ENCODE measurements around the gene DNAH6. TPM values are rescaled to one million over a fixed set of nuclear protein-coding genes. Genes with fewer than 3 reads are reported as not detected.

Gene DNAH6
- total RNA-seq, 6 experiments from 2014 or later = 0.66 to 2.3 (median 1.3) TPM

DNA sequence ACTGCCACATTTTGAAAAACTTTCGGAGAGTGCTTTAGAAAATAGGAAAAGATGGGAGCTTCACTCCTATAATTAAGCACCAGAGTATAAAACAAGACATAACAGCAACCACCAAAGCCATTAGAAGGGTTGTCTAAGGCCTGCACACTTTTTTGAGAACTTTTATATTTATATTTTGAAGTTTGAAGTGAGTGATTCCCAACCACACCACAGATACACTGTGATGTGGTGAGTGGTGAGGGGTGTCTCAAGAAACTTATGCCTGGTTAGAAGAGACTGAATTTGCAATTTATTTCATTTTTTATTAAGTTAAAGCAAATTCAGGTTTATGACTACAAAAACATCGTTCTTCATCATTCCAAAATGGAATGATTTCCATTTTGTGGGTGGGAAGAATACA, 161.9 kb downstream of the DNAH6 start:
- H3K9me3 ChIP-seq = no peaks in the 10 kb centered on the region
- H3K27me3 ChIP-seq = no peaks in the 10 kb centered on the region
- ATAC-seq = no peak
- no peak overlapping the region for H3K27ac ChIP-seq
- TF ChIP-seq, protein P1, sequence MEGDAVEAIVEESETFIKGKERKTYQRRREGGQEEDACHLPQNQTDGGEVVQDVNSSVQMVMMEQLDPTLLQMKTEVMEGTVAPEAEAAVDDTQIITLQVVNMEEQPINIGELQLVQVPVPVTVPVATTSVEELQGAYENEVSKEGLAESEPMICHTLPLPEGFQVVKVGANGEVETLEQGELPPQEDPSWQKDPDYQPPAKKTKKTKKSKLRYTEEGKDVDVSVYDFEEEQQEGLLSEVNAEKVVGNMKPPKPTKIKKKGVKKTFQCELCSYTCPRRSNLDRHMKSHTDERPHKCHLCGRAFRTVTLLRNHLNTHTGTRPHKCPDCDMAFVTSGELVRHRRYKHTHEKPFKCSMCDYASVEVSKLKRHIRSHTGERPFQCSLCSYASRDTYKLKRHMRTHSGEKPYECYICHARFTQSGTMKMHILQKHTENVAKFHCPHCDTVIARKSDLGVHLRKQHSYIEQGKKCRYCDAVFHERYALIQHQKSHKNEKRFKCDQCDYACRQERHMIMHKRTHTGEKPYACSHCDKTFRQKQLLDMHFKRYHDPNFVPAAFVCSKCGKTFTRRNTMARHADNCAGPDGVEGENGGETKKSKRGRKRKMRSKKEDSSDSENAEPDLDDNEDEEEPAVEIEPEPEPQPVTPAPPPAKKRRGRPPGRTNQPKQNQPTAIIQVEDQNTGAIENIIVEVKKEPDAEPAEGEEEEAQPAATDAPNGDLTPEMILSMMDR (IDR thresholded peaks at IDR 0.05) = no peak
- no peak for TF ChIP-seq POLR2A (IDR thresholded peaks at IDR 0.05)
- H3K36me3 ChIP-seq = no peaks in the 10 kb centered on the region
- no peaks in the 10 kb centered on the region for H3K4me1 ChIP-seq
- WGBS (ENCODE audit: insufficient coverage, low coverage, low lambda C conversion rate, missing lambda C conversion rate) = 83% methylated on average over 2 of the region's 2 CpGs
- no peak overlapping the region for H3K4me3 ChIP-seq
- DNase-seq = no peak
- intact Hi-C loops (cut with DNase I) = no loop called here

DNA sequence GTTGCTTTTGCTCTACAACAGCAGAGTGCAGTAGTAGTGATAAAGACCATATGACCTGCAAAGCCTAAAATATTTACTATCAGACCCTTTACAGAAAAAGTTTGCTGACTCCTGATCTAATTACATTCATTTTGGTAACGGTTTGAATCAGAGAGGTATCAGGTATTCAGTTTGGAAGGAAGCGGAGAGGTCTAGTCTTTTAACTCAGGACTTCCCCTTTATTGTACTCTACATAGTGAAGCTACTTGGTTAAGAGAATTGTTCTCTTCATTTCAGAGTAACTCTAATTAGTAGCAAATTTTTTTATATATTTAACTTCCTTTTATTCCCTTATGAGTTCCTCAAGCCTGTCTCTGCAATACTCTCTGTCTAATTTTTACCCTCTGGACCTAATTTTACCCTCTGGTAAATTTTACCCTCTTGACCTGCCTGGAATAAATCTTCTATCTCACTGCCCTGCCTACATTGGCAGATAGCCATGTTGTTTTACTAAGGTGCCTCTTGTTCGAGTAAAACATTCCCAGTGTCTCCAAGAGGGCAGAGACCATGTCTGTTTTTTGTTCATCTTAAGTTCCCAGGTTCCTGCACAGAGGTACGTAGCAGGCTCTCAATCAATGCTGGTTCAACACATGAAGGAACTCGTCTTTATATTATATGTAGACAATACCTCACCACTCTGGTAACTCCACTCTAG, 170.6 kb downstream of the DNAH6 start:
- peak; percentile 90 to 92 (median 90) for ATAC-seq
- WGBS (ENCODE audit: insufficient coverage, low coverage, low lambda C conversion rate, missing lambda C conversion rate) = 21% methylated on average over 4 of the region's 5 CpGs

DNA sequence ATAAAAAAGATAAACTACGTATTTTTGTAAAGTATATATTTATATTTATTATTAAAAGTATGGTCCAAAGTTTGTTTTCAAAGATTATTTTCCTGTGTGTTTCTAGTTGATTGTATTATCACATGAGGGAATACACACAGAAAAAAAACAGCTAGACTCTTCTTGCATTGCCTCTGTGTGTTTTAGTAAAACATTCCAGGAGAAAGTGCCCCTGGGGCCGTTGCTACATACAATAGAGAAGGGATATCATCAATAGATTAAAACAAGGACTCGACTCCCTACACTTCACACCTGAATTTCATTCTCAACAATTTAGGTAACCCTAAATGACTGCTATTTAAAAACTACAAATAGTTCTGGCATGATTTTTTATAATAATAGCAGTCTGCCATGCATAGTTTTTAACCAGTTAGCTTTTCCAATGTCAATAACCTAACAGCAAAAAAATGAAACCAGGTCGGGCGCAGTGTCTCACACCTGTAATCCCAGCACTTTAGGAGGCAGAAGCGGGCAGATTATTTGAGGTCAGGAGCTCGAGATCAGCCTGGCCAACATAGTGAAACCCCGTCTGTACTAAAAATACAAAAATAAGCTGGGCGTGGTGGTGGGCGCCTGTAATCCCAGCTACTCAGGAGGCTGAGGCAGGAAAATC, 171.3 kb downstream of the DNAH6 start:
- peak overlapping the region in 2 of 3 donors; percentile 31 to 40 for H3K4me3 ChIP-seq
- H3K27ac ChIP-seq = peak overlapping the region in 2 of 3 donors; percentile 44 to 47
- TF ChIP-seq POLR2A (IDR thresholded peaks at IDR 0.05) = no peak
- TF ChIP-seq, protein P1 (IDR thresholded peaks at IDR 0.05) = no peak
- H3K4me1 ChIP-seq = peaks cover 0 to 7% (median 4%) of the 10 kb centered on the region in 4 donors
- ATAC-seq (peak; percentile 60 to 80 (median 69)), DNase-seq (no peak)
- no peaks in the 10 kb centered on the region for H3K36me3 ChIP-seq
- no peaks in the 10 kb centered on the region for H3K9me3 ChIP-seq
- H3K27me3 ChIP-seq = no peaks in the 10 kb centered on the region
- intact Hi-C loops (cut with DNase I) = no loop called here
- WGBS (ENCODE audit: insufficient coverage, low coverage, low lambda C conversion rate, missing lambda C conversion rate) = 44% methylated on average over 10 of the region's 10 CpGs

More for the DNA sequence above, 170.6 kb downstream of the DNAH6 start:
- peak in 1 of 3 donors; percentile 67 for DNase-seq
- TF ChIP-seq POLR2A (IDR thresholded peaks at IDR 0.05) = no peak
- TF ChIP-seq, protein P1 (IDR thresholded peaks at IDR 0.05) = no peak
- Histone ChIP-seq H3K27ac (peak overlapping the region in 2 of 3 donors; percentile 47), H3K36me3 (no peaks in the 10 kb centered on the region), H3K4me1 (peaks cover 0 to 7% (median 4%) of the 10 kb centered on the region in 4 donors), H3K9me3 (no peaks in the 10 kb centered on the region), H3K27me3 (no peaks in the 10 kb centered on the region), H3K4me3 (peak overlapping the region in 2 of 3 donors; percentile 31 to 40)
- intact Hi-C loops (cut with DNase I) = no loop called here

DNA sequence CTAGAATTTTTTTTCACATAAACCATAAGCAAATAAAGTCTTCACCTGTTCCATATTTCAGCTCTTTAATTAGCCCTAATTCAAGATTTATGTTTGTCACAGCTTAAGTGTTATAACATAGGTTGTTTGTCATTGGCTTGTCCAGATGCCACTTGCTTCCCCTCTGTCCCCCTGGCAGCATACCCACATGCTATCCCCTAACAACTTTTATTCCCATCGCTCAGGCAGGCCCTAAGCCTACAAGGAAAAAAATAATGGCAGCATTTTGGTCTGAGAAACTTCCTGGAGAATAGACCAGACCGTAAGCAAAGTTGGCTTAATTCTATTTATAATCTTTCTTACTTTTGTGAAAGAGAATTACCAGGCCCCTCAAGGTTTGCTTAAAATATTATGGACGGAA, 173.9 kb downstream of the DNAH6 start:
- no peak for DNase-seq
- 89% methylated on average over 3 of the region's 3 CpGs for WGBS (ENCODE audit: insufficient coverage, low coverage, low lambda C conversion rate, missing lambda C conversion rate)
- no peaks in the 10 kb centered on the region for H3K27me3 ChIP-seq
- no peaks in the 10 kb centered on the region for H3K36me3 ChIP-seq
- H3K9me3 ChIP-seq = no peaks in the 10 kb centered on the region
- intact Hi-C loops (cut with DNase I) = no loop called here
- no peak overlapping the region for H3K4me3 ChIP-seq
- no peak overlapping the region for H3K27ac ChIP-seq
- peaks cover 0 to 7% (median 4%) of the 10 kb centered on the region in 4 donors for H3K4me1 ChIP-seq
- TF ChIP-seq, protein P1 (IDR thresholded peaks at IDR 0.05) = no peak
- no peak for TF ChIP-seq POLR2A (IDR thresholded peaks at IDR 0.05)
- ATAC-seq = no peak

Measured in right lobe of liver (tissue), 6 donors.